Body of pancreas (tissue), 4 donors: ENCODE data around the gene CYP2E1. TPM values are rescaled to one million over a fixed set of nuclear protein-coding genes. Genes with fewer than 3 reads are reported as not detected.
"Not testable (repeated sequence)": the region's sequence is repeated elsewhere in the genome, so short reads cannot be mapped to it uniquely, and the experiment has no call there.

Experiments used
- ATAC-seq: fragments of 150-250 bp; one replicate; pipeline ENCODE4 v1.9.1; 2016
- DNase-seq, 4 donors: peaks; one replicate each; pipeline ENCODE4 v3.0.0-alpha.2; 2019
- H3K27ac ChIP-seq, 4 donors: fragments of 200-600 bp; sonication (generic); 1 replicate in 3 of 4; 2 replicates in 1 of 4; pipeline versions ENCODE4 v1.5.1 to v1.6.1; 2016 to 2019; ENCODE audit warnings: mild to moderate bottlenecking in 1 of 4, mixed read lengths in 1 of 4, moderate library complexity in 1 of 4
- H3K27me3 ChIP-seq, 2 donors: fragments of 200-600 bp; sonication (generic); one replicate each; pipeline ENCODE4 v1.6.0; 2016; ENCODE audit warnings: mild to moderate bottlenecking in 1 of 2
- H3K36me3 ChIP-seq, 2 donors: fragments of 200-600 bp; sonication (generic); replicated peaks in 1 of 2; 2 replicates each; pipeline ENCODE4 v1.5.1; 2016; ENCODE audit warnings: low read depth in 2 of 2; ENCODE audit not compliant: insufficient read depth in 1 of 2
- H3K4me1 ChIP-seq: fragments of 200-600 bp; sonication (generic); one replicate; pipeline ENCODE4 v1.6.0; 2016
- H3K4me3 ChIP-seq, 2 donors: fragments of 200-600 bp; sonication (generic); 1 replicate in 1 of 2; 2 replicates in 1 of 2; pipeline ENCODE4 v1.5.1; 2016 to 2019
- H3K9me3 ChIP-seq, 3 donors: fragments of 200-600 bp; sonication (generic); 1 replicate in 2 of 3; 2 replicates in 1 of 3; pipeline ENCODE4 v1.5.1; 2016
- POLR2A ChIP-seq, 3 donors: fragments of 450-650 bp; IDR thresholded peaks; one replicate each; pipeline ENCODE4 v1.6.1; 2016; ENCODE audit warnings: antibody characterized with exemption in 3 of 3, mild to moderate bottlenecking in 2 of 3
- WGBS, 2 donors: methylation state at CpG; one replicate each; pipeline ENCODE4 v1.1.5; 2017; 5-methylcytosine and 5-hydroxymethylcytosine counted together
- intact Hi-C: fragments of 100-400 bp; cut with DNase I; formaldehyde crosslinking; loops from one replicate; pipeline ENCODE4 v1.15.1; 2023
- total RNA-seq, 2 donors: library from RNA; depleted of rRNA; stranded (reverse); fragments of >200 nt; gene quantifications; one replicate each; pipeline ENCODE4 v1.1.0, GENCODE V29; 2016
- TF ChIP-seq, protein P1 (sequence below), 7 experiments: fragments of 450-650 bp in 4 of 7; fragments of 200-600 bp in 3 of 7; sonication (generic) in 3 of 7; IDR thresholded peaks; one replicate each; pipeline ENCODE4 v1.5.1; 2016 to 2019; ENCODE audit warnings: antibody characterized with exemption in 7 of 7

CYP2E1 gene
- total RNA-seq, 2 donors from 2014 or later, result 3.9 to 18.1 TPM

DNA sequence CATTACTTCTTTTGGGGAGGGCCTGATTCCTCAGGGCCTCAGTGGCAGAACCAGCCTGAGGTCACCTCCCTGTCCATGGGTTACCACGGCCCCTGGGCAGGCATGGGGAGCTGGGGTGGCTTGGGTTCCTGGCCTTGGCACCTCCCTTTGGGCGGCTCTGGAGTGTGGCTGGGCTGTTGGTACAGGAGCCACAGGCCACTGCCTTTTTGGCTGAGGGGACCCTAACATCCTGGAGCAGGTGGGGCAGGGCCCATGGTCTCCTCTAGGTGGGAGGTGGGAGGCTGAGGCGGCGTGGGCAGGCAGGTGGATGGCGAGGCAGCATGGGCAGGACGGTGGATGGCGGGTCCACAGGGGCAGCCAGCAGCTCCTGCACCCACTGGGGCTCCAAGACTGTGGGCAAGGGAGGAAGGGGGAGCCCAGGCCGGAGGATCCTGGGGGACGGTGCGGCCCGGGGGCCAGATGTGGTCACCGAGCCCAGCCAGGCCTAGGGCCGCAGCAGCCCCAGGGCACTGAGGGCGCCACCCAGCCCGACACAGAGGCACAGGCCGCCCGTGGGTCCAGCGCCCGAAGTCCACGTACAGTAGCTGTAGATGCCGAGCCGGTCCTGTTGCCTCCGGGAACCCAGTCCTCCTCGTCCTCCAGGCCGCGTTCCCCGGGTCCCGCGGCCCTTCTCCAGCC, 40.6 kb downstream of the CYP2E1 start:
- H3K4me1 ChIP-seq, result no peaks in the 10 kb centered on the region
- H3K27ac ChIP-seq, result no peak overlapping the region
- DNase-seq, result no peak
- TF ChIP-seq POLR2A (IDR thresholded peaks at IDR 0.05), result no peak
- TF ChIP-seq, protein P1, sequence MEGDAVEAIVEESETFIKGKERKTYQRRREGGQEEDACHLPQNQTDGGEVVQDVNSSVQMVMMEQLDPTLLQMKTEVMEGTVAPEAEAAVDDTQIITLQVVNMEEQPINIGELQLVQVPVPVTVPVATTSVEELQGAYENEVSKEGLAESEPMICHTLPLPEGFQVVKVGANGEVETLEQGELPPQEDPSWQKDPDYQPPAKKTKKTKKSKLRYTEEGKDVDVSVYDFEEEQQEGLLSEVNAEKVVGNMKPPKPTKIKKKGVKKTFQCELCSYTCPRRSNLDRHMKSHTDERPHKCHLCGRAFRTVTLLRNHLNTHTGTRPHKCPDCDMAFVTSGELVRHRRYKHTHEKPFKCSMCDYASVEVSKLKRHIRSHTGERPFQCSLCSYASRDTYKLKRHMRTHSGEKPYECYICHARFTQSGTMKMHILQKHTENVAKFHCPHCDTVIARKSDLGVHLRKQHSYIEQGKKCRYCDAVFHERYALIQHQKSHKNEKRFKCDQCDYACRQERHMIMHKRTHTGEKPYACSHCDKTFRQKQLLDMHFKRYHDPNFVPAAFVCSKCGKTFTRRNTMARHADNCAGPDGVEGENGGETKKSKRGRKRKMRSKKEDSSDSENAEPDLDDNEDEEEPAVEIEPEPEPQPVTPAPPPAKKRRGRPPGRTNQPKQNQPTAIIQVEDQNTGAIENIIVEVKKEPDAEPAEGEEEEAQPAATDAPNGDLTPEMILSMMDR (IDR thresholded peaks at IDR 0.05), result no peak
- no peak for ATAC-seq
- H3K9me3 ChIP-seq, result no peaks in the 10 kb centered on the region
- H3K36me3 ChIP-seq, result no peaks in the 10 kb centered on the region
- H3K27me3 ChIP-seq, result no peaks in the 10 kb centered on the region
- intact Hi-C loops, result no loop called here
- no peak overlapping the region for H3K4me3 ChIP-seq
- WGBS, 2 donors, result 84 to 89% methylated on average over 28 to 29 of the region's 29 CpGs

GRCh38 chr10:133568287-133568614, 41.1 kb downstream of the CYP2E1 start:
- H3K27ac ChIP-seq, result no peak overlapping the region
- no peak for ATAC-seq
- no peaks in the 10 kb centered on the region for H3K27me3 ChIP-seq
- no peaks in the 10 kb centered on the region for H3K9me3 ChIP-seq
- no peaks in the 10 kb centered on the region for H3K36me3 ChIP-seq
- no peaks in the 10 kb centered on the region for H3K4me1 ChIP-seq
- TF ChIP-seq, protein P1 (IDR thresholded peaks at IDR 0.05), result no peak
- no peak for TF ChIP-seq POLR2A (IDR thresholded peaks at IDR 0.05)
- intact Hi-C loops, result no loop called here
- DNase-seq, result no peak
- no peak overlapping the region for H3K4me3 ChIP-seq
- whole genome bisulfite sequencing, 2 donors, result 83 to 96% methylated on average over 22 of the region's 22 CpGs

DNA sequence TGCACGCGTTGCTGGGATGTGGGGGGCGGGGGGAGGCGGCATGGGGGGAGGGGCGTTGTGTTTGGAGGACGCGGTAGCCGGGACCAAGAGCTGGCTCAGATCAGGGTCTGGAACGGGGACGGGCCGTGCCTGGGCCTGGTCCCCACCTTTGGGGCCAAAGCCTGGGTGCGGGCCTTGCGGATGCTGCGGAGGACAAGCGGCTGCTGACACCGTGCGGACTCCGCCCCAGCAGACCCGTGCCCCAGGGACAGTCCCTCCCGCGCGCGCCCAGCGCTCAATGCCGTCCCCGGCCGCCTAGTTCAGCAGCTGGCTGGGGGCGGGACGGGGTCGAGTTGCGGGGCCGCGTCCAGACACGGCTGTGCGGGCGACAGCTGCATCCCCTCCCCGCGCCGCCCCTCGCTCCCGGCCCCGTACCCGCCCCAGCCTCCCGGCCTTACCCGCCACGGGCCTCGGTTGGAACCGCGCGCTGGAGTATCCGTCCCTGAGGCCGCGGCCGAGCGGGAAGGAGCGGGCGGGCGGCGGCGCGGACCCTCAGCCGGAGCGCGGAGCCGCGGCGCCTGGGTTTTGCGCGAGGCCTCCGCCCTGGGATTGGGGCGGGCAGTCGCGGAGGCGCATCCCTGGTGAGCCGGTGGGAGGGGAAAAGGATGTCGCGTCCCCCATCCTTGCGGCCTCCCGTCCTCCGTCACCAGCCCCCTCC, 41.8 kb downstream of the CYP2E1 start:
- H3K27ac ChIP-seq, H3K27me3 ChIP-seq, ATAC-seq, H3K4me1 ChIP-seq, DNase-seq, H3K4me3 ChIP-seq, H3K9me3 ChIP-seq, intact Hi-C loops, H3K36me3 ChIP-seq: not testable (repeated sequence)
- WGBS, 2 donors, result no CpG with 5 or more reads among the region's 80 CpGs

DNA sequence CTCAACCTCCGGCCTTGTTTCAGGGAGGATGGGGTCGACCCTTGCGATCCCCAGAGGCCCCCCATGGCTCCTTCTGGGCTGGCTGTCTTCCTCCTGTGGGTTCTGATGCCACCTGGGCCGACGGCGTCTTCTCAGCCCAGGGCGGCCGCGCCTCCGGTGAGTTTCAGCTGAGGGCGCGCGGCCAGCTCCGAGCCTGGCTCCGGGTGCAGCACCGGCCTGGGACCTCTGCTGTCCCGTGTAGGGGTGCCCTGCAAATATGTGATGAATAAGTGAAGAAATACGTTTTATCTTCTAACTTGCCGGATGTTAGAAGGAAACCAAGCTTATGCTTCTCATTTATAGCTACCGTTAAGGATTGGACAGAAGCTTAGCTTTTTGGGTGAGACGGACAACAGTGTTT, 42.6 kb downstream of the CYP2E1 start:
- intact Hi-C loops, H3K27ac ChIP-seq, H3K9me3 ChIP-seq, H3K4me1 ChIP-seq, DNase-seq, H3K27me3 ChIP-seq, H3K36me3 ChIP-seq, ATAC-seq, H3K4me3 ChIP-seq: not testable (repeated sequence)
- 43% methylated on average over 15 of the region's 21 CpGs; no CpG with 5 or more reads in 1 of the 2 donors for WGBS, 2 donors

- DNase-seq, H3K27me3 ChIP-seq, H3K9me3 ChIP-seq, intact Hi-C loops, H3K27ac ChIP-seq, H3K4me3 ChIP-seq, H3K36me3 ChIP-seq, ATAC-seq, H3K4me1 ChIP-seq: not testable (repeated sequence)
- WGBS, 2 donors, result 88 to 93% methylated on average over 9 to 11 of the region's 11 CpGs
Measured at GRCh38 chr10:133572055-133572454, 44.9 kb downstream of the CYP2E1 start.

DNA sequence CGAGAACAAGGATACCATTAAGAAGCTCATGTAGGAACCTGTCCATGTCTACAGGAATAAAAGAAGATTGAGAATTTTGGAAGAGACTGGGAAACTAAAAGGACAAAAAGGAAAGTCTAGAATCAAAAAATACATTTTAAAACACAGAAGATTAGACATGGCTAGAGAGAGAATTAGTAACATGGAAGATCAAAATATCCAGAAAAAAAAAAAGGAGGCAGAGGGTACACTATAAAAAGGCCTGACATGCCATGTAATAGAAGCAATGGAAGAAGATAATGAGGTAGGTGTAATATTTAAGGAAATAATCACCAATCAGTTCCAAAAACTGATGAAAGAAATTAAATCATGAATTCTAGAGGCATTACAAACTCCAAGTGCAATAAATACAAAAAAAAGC, 46.3 kb downstream of the CYP2E1 start:
- H3K27me3 ChIP-seq, H3K27ac ChIP-seq, DNase-seq, ATAC-seq, H3K4me1 ChIP-seq, H3K36me3 ChIP-seq, intact Hi-C loops, H3K4me3 ChIP-seq, H3K9me3 ChIP-seq: not testable (repeated sequence)
- 71 to 84% methylated on average over 1 of the region's 1 CpG for WGBS, 2 donors

DNA sequence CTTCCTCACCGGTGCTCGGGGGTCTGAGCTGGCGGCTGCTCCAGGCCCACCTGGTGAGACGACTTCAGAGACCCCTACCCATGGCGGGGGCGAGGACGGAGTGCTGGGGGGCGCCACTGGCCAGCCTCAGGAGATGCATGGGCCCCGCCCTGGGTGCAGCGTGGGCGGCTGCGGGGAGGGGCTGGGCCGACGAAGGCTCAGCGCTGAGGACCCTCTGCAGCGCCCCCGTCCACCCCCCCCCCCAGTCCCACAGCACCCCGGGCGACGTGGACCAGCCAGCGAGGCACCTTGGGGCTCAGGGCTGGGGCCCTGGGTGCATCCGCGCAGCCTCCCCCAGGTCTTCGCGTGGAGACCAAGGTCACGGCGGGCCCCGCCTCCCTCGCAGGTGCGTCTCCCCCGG, 49.9 kb downstream of the CYP2E1 start:
- H3K36me3 ChIP-seq, H3K27me3 ChIP-seq, ATAC-seq, H3K9me3 ChIP-seq, DNase-seq, intact Hi-C loops, H3K4me3 ChIP-seq, H3K4me1 ChIP-seq, H3K27ac ChIP-seq: not testable (repeated sequence)
- 77% methylated on average over 5 of the region's 31 CpGs; no CpG with 5 or more reads in 1 of the 2 donors for WGBS, 2 donors

Other genes with a start within 250 kb of the CYP2E1 start
- 10 to 100 TPM; 32.2 to 36.6 TPM for gene TUBGCP2, start 218.5 kb upstream of the CYP2E1 start, total RNA-seq
- 10 to 100 TPM; 15.0 to 22.7 TPM for gene ZNF511, start 218.4 kb upstream of the CYP2E1 start, total RNA-seq
- gene CALY, start 190.5 kb upstream of the CYP2E1 start, total RNA-seq, result 1 to 10 TPM in 1 of 2 donors, not detected in 1; 1.8 TPM
- gene PRAP1, start 180.0 kb upstream of the CYP2E1 start, total RNA-seq, result 1 to 10 TPM in 1 of 2 donors, not detected in 1; 6.5 TPM
- gene FUOM, start 169.3 kb upstream of the CYP2E1 start, total RNA-seq, result 10 to 100 TPM; 12.5 to 16.1 TPM
- gene ECHS1, start 154.0 kb upstream of the CYP2E1 start, total RNA-seq, result 10 to 100 TPM; 44.4 to 71.9 TPM
- 1 to 10 TPM; 8.3 to 9.6 TPM for gene PAOX, start 148.1 kb upstream of the CYP2E1 start, total RNA-seq
- 10 to 100 TPM; 22.8 to 83.7 TPM for gene MTG1, start 133.2 kb upstream of the CYP2E1 start, total RNA-seq
- not detected for gene SPRN, start 102.7 kb upstream of the CYP2E1 start, total RNA-seq
- gene SCART1, start 73.4 kb upstream of the CYP2E1 start, total RNA-seq, result 10 to 100 TPM in 1 of 2 donors, 1 to 10 TPM in 1; 3.9 to 11.2 TPM
- gene SYCE1, start 38.2 kb downstream of the CYP2E1 start, total RNA-seq, result 1 to 10 TPM; 1.0 to 2.0 TPM
- gene FRG2B, start 99.4 kb downstream of the CYP2E1 start, total RNA-seq, result not detected